ENCODE measurements around the gene ABTB2. TPM values are rescaled to one million over a fixed set of nuclear protein-coding genes. Genes with fewer than 3 reads are reported as not detected.

The ABTB2 gene
- total RNA-seq, 4 donors from 2014 or later = 7.1 to 9.3 (median 7.7) TPM

DNA sequence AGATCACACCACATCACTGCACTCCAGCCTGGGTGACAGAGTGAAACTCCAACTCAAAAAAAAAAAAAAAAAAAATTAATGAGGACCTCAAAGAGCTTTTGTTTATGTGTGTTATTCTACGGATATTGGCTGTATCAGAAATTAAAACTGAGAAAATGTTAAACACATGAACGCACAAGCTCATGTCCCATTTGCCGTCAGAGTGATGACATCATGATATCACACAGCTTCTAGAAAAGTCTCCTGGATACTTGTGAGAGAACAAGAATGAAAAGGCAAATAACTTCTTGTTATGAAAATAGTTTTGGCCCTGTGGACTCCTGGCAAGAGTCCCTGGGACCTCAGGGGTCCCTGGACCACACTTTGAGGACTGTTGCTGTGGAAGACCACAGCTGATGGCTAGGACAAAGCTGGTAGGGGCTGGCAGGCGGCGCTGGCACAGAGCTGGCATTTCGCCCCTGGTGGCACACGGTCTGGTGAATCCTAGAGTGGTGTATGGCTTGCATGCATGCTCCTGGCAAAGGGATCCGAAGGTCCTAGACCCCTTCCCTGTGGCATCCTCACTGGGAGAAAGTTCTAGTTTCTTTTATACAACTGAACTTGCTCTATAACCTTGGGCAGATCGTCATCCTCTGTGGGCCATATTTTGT is 178.7 kb downstream of the ABTB2 start:
- TF ChIP-seq, protein P1, sequence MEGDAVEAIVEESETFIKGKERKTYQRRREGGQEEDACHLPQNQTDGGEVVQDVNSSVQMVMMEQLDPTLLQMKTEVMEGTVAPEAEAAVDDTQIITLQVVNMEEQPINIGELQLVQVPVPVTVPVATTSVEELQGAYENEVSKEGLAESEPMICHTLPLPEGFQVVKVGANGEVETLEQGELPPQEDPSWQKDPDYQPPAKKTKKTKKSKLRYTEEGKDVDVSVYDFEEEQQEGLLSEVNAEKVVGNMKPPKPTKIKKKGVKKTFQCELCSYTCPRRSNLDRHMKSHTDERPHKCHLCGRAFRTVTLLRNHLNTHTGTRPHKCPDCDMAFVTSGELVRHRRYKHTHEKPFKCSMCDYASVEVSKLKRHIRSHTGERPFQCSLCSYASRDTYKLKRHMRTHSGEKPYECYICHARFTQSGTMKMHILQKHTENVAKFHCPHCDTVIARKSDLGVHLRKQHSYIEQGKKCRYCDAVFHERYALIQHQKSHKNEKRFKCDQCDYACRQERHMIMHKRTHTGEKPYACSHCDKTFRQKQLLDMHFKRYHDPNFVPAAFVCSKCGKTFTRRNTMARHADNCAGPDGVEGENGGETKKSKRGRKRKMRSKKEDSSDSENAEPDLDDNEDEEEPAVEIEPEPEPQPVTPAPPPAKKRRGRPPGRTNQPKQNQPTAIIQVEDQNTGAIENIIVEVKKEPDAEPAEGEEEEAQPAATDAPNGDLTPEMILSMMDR (IDR thresholded peaks at IDR 0.05) = no peak
- TF ChIP-seq POLR2A (IDR thresholded peaks at IDR 0.05) (no peak), EP300 (IDR thresholded peaks at IDR 0.05) (no peak)
- Histone ChIP-seq H3K27me3 (no peaks in the 10 kb centered on the region), H3K36me3 (no peaks in the 10 kb centered on the region), H3K27ac (peak overlapping the region in 1 of 4 donors; percentile 11), H3K4me1 (peaks cover 0 to 76% (median 23%) of the 10 kb centered on the region in 4 donors), H3K9me3 (no peaks in the 10 kb centered on the region), H3K4me3 (no peak overlapping the region)
- no peak for DNase-seq (ENCODE audit: low spot score in 2 of 2)
- WGBS, 2 donors = 64 to 79% methylated on average over 8 to 9 of the region's 9 CpGs

DNA sequence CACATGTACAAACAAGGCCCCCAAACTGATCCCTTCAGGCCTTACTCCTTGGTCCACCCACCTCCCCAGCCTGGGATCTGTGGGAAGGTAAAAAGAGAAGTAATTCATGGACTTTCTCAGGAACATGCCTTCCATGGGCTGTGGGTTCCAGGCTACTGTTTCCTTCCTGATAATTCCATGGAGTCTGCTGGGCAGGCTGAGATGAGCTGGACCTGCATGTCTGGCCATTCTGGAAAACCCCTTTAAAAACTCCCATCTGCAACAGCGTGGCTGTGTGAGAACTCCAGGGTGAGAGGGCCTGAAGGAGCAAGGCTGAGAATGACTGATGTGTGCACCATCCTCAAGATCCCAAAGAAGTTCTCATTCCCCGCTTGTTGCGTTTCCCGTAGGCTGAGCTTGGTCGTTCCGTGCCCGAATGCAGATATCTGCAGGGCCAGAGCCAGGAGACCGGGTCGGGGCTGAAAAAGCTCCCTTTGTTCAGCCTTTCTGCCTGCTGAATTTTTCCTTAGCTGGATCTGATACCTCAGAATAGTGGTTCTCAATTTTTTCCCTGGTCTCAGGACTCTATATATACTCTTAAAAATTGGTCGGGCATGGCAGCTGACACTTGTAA is 179.5 kb downstream of the ABTB2 start:
- 60 to 63% methylated on average over 10 of the region's 10 CpGs for WGBS, 2 donors
- TF ChIP-seq EP300 (IDR thresholded peaks at IDR 0.05) (no peak), POLR2A (IDR thresholded peaks at IDR 0.05) (no peak)
- TF ChIP-seq, protein P1 (IDR thresholded peaks at IDR 0.05) = no peak

DNA sequence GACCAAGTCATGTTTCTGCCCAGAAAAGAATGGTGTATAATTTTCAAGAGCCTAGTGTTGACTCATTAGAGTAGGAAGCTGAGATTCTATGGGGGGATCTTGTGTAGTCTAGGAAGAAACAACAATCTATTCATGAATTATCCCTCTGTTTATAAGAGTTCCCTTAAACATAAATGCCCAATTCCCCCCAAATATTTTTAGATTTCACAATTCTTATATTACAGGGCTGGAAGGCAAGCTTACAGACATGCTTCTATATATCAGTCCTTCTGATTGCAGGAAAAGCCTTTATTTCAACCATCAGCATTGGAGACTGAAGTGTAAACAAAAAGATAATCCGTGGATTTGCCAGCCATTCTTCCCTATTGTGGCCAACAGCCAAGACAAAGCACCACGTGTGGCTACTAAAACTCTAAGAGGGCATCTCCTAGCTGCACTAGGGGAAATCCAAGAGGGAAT is 181.0 kb downstream of the ABTB2 start:
- TF ChIP-seq, protein P1 (IDR thresholded peaks at IDR 0.05) = no peak
- no peak for TF ChIP-seq EP300 (IDR thresholded peaks at IDR 0.05)
- TF ChIP-seq POLR2A (IDR thresholded peaks at IDR 0.05) = no peak
- H3K4me3 ChIP-seq = no peak overlapping the region
- H3K27me3 ChIP-seq = no peaks in the 10 kb centered on the region
- 33 to 37% methylated on average over 2 of the region's 2 CpGs for WGBS, 2 donors
- H3K27ac ChIP-seq = no peak overlapping the region
- peaks cover 0 to 1% (median 0%) of the 10 kb centered on the region in 3 donors for H3K36me3 ChIP-seq
- no peaks in the 10 kb centered on the region for H3K9me3 ChIP-seq
- peaks cover 0 to 70% (median 26%) of the 10 kb centered on the region in 4 donors for H3K4me1 ChIP-seq
- DNase-seq (ENCODE audit: low spot score in 2 of 2) = no peak

More for the DNA sequence above, 179.5 kb downstream of the ABTB2 start:
- no peak overlapping the region for H3K27ac ChIP-seq
- H3K9me3 ChIP-seq = no peaks in the 10 kb centered on the region
- H3K4me3 ChIP-seq = no peak overlapping the region
- no peak for DNase-seq (ENCODE audit: low spot score in 2 of 2)
- H3K27me3 ChIP-seq = no peaks in the 10 kb centered on the region
- H3K36me3 ChIP-seq = no peaks in the 10 kb centered on the region
- peaks cover 0 to 76% (median 26%) of the 10 kb centered on the region in 4 donors for H3K4me1 ChIP-seq

DNA sequence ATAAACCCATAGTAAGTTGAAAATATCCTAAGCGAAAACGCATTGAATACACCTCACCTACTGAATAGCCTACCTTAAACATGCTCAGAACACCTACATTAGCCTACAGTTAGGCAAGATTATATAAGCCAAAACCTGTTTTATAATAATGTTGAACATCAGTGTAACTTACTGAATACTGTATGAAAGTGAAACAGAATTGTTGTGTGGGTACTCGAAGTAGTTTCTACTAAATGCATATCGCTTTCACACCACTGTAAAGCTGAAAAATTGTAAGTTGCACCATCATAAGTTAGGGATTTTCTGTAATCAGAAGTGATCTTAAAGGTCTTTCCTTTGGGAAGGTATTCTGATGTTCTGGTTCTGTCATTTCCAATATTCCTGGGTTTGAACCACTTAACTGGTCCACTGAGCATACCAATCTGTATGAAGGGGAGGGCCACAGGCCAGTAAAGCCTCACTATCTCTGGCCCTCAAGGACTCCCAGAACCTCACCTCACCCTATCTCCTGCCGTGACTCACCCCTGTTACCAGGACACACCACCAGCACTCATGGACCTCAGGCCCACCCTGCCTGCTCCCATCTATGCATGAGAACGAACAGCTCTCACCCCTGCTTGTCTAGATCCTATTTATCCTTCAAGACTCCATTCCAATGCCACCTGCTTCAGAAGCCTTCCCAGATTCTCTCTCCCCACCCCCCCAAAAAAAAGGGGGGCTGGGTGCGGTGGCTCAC is 182.4 kb downstream of the ABTB2 start:
- Histone ChIP-seq H3K9me3 (no peaks in the 10 kb centered on the region), H3K4me3 (no peak overlapping the region), H3K27ac (no peak overlapping the region), H3K4me1 (peaks cover 0 to 56% (median 19%) of the 10 kb centered on the region in 4 donors), H3K36me3 (peaks cover 0 to 11% (median 0%) of the 10 kb centered on the region in 3 donors), H3K27me3 (no peaks in the 10 kb centered on the region)
- no peak for DNase-seq (ENCODE audit: low spot score in 2 of 2)
- WGBS, 2 donors = 91 to 94% methylated on average over 7 of the region's 7 CpGs
- TF ChIP-seq POLR2A (IDR thresholded peaks at IDR 0.05) (no peak), EP300 (IDR thresholded peaks at IDR 0.05) (no peak)
- TF ChIP-seq, protein P1 (IDR thresholded peaks at IDR 0.05) = no peak

All from tibial nerve (tissue), 4 donors.